ENCODE measurements around the gene TNFRSF13B.
"Not testable (repeated sequence)": the region's sequence is repeated elsewhere in the genome, so short reads cannot be mapped to it uniquely, and the experiment has no call there.

Gene TNFRSF13B

GRCh38 chr17:16971458-16972338 lies at the start of gene TNFRSF13B:
Gene TNFRSF13B (minus strand): TSS chr17:16972118. CDS start chr17:16972075, 43 bp downstream.
- no peak for DNase-seq (ENCODE audit: low spot score)

- DNase-seq (ENCODE audit: low spot score): no peak
Measured at GRCh38 chr17:17021194-17021863, 49.4 kb upstream of the TNFRSF13B start.

- no peak for DNase-seq (ENCODE audit: low spot score)
Measured at GRCh38 chr17:17020821-17021193, 48.9 kb upstream of the TNFRSF13B start.

GRCh38 chr17:17019891-17020456 lies 48.1 kb upstream of the TNFRSF13B start:
- DNase-seq (ENCODE audit: low spot score): no peak

- DNase-seq (ENCODE audit: low spot score): no peak
Measured at GRCh38 chr17:17019430-17019762, 47.5 kb upstream of the TNFRSF13B start.

DNA sequence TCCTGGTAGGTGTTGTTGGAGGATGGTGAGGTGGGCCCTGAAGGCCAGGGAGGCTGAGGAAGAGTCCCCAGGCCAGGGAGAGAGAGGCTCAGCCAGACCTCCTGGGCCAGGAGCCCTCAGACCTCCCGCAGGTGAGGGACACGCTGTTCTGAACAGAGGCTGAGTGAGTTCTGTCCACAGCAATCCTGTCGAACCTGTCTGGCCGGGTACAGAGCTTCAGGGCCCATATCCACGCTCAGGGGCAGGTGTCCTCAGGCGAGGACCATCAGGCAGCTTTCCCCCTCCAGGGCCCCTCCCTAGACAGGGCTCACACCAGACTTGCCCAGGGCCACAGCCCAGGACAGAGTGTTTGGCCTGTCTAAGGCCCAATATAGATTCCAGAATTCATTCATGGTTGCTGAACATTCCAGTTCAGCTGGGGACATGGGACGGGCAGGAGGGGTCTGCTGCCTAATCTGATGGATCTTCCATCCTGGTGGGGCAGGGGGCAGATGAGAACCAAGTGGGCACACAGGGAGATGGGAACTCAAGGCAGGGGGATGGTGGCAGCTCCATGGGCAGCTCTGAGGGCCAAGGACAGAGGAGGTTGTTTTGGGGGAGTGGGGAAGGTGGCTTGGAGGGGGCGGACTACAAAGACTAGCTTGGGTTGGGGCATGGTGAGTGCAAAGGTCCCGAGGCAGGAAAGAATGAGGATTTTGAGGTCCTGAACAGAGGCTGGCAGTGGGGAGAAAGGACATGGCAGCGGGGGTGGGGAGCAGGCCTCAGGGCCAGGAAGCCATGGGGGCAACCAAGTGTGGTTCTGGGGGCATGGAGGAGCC lies 46.9 kb upstream of the TNFRSF13B start:
- no peak for DNase-seq (ENCODE audit: low spot score)

- DNase-seq (ENCODE audit: low spot score): peak; percentile 1
Measured at GRCh38 chr17:17018021-17018441, 46.1 kb upstream of the TNFRSF13B start.

DNA sequence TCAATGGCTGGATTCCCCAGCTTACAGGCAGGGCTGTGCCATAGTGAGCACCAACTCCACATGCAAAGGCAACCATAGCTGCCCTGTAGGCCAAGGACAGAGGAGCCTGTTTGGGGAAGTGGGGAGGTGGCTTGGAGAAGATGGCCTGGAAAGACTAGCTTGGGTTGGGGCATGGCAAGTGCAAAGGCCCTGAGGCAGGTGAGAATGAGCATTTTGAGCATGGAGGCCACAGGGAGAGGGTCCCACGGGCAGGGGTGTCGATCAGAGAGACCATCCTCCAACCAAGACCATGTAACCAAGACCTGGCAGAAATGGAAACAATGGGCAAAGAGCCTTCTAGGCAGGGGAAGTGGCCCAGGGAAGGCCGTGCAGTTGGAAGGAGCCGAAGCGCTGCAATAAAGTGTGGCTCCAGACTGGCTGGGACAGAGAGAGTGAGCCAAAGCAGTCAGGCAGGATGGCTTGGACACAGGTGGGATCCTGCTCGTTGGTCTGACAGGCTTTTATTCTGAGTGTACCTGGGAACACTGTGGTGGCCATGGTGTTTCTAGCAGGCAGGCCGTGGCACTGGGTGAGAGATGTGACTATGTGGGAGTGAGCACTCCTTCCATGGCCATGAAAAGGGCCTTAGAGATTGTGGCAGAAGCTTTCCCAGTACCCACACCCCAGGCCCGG lies 45.6 kb upstream of the TNFRSF13B start:
- DNase-seq (ENCODE audit: low spot score): no peak

- peak; percentile 59 for DNase-seq (ENCODE audit: low spot score)
Measured at GRCh38 chr17:17016199-17017197, 44.6 kb upstream of the TNFRSF13B start.

DNA sequence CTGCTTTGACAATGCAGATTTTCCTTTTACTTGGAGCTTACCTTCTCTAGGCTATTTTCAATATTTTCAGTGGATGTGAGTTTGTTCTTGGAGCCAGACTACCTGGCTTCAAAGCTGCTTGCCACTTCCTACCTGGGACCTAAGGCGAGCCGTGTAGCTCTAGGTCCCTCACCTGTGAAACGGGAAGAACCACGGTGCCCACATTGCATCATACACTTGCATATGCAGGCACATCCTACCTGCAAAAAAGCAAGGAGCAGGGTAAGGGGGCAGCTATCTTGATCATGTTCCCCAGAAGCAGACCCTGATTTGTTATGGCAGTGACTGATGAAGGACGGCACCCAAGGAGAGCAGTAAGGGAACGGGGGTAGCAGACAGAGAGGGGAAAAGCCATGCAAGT lies 43.3 kb upstream of the TNFRSF13B start:
- no peak for DNase-seq (ENCODE audit: low spot score)

- not testable (repeated sequence) for DNase-seq (ENCODE audit: low spot score)
Measured at GRCh38 chr17:17014748-17015124, 42.8 kb upstream of the TNFRSF13B start.

DNA sequence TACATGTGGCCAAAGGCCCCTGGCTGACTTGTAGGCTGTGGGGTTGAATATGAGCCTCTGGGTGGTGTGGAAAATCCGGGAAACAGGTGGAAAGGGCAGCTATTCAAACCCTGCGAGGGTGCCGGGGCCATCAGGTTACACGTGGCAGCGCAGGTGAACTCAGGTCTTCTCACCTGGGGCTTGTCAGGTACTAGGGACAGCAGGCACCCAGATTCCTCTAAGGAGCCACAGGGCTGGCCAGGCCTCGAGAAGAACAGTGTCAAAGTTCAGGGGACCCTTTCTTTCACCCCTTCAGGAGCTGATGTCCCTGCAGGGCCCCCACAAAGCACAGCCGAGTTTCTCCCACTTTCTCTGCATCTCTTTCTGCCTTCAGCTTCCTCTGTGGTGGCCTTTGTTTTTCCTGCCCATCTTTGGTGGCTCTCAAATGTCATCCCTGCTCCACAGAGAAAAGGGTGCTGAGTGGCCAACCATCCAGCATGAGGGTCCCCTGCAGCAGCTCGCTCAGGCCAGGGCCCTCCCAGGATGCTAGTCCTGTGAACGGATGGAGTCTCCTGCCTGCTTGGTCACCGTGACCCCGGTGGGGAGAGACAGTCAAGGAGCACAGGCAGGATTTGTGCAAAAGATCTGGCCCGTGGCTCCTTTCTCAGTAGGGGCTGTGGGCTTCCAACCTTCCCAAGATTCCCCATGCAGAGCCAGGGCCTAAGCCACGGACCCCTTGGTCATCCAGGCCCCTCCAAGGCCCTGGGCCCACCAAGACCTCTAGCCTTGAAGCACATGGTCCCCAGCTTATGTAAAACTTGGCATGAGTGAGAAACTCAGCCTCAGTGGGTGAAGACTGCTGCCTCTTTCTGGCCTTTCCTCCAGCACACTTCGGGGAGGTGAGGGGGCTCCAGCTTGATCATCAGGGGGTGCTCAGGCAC lies 42.2 kb upstream of the TNFRSF13B start:
- not testable (repeated sequence) for DNase-seq (ENCODE audit: low spot score)

- DNase-seq (ENCODE audit: low spot score): not testable (repeated sequence)
Measured at GRCh38 chr17:17011043-17011907, 39.4 kb upstream of the TNFRSF13B start.

DNA sequence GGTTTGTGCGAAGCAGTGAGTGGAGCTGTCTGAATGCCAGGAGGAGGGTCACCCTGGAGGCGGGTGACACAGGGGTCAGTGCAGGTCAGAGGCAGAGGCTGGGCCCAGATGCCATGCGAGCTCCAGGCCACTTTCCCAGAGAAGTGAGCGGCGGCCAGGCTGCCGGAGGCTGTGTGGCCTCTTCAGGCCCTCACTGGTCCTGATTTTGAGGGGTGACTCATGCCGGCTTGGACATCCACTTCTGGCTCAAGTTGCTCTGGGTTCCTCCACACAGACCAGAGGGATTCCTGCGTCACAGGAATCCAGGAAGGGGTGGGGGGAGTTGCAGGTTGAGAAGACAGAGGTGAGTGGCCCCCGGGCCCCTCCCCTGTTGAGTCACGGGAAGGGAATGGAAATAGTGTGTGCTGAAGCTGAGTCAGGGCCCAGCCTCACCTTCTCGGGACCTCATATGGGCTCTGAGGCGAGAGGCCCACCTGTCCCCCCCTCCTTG lies 38.7 kb upstream of the TNFRSF13B start:
- not testable (repeated sequence) for DNase-seq (ENCODE audit: low spot score)

- DNase-seq (ENCODE audit: low spot score): not testable (repeated sequence)
Measured at GRCh38 chr17:17009972-17010371, 38.1 kb upstream of the TNFRSF13B start.

- DNase-seq (ENCODE audit: low spot score): not testable (repeated sequence)
Measured at GRCh38 chr17:17008621-17009397, 36.9 kb upstream of the TNFRSF13B start.

DNA sequence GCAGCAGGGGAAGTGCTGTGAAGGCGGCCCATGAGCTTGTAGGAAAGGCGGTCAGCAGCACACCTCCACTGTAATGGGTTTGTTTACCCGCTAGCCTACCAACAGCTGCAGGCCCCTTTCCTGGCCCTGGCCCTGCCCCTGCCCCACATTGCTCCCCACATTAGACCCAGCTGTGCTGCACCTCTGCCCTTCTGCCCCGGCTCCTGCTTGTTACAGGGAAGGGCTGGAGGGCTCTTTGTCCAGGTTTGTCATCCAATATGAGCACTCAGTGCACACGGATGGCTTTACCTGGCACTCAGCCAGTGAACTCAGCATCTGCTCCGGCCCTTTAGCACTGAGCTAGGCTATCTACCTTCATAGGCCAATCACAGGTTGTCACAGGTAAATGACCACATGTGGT lies 36.0 kb upstream of the TNFRSF13B start:
- DNase-seq (ENCODE audit: low spot score): not testable (repeated sequence)
